GM19455 (cell line): ENCODE data around the gene ANKRD65.
"Not testable (repeated sequence)": the region's sequence is repeated elsewhere in the genome, so short reads cannot be mapped to it uniquely, and the experiment has no call there.

ENCODE experiments used
- ATAC-seq: cut with Tn5 transposase; IDR thresholded peaks from one replicate; pipeline ENCODE4 v1.9.1; 2021; ENCODE audit not compliant: unreplicated experiment

The ANKRD65 gene

DNA sequence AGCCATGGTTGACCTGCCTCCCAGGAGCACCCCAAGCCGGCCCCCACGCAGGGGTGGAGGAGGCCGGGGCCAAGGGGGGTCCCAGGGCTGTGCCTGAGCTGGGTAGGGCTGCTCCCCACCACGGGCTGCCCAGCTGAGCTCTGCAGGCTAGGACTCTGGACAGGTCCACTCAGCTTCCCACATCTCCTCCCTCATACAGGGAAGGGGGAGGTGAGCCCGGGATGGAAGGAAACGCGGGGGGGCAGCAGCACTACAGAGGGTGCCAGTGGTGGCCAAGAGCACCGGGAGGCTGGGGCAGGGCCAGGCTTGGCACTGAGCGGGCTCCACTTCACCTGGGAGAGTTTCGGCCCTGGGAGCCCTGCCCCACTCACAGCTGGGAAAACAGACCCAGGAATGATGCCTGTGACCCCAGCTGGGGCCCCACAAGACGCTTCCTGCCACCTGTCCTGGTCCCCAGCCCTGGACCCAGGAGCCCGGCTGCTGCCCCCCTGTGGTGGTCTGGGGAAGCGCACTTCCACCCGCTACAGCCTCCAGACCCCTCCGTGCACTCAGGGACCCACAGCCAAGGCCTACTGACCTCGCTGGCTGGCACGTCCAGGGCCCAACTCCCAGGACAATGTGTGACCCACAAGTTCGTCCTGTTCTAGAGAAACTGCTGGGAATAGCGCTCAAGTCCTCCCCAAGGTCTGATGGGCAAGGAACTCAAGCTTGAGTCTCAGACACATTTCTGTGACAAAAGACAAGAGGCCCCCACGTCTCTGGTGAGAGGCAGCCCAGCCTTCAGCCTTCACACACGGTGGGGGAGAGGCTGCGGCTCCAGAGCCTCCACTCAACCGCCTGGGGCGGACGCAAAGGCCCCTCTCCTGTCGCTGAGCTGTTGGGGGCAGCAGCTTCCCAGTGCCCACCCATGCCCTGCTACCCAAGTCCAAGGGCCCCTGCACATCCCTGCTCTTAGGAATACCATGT is 49.0 kb downstream of the ANKRD65 start:
- no peak for ATAC-seq

DNA sequence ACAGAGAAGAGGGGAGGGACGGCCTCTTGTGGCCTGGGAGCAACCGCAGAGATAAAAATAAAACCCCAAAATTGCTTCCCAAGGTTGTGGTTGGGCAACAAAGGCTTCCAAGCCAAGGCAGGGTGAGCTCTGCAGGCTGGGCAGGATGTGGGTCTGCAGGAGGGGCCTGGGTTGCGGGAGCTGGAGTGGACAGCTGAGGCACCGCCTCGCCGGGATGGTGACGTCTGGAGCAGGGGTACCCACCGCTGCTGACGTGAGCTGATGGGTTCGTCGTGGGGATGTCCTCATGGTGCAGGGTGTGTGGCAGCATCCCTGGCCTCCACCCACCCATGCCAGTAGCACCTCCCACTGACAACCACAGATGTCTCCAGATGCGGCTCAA is 49.7 kb downstream of the ANKRD65 start:
- ATAC-seq: no peak

DNA sequence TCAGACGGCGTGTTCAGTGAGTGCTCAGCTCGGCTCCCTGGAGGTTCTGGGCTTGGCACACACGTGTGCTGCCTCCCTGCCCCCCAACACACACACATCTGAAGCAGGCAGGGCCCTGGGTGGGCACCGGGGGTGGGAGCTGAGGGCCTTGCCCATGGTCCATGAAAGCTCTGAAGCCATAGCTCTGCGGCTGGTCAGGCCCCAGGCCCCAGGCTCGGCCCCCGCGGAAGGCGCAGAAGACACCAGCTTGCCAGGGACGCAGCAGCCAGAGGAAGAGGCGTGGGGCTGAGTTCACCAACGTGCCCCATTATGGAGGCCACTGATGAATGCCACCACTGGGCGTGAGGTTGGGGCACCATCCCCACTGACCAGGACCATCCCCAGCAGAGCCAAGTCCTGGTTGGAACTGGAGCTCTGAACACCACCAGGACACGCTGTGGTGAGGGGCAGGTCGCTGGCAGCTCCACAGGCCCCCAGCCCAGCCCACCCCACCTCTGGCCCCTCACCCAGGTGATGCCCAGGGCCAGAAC is 50.2 kb downstream of the ANKRD65 start:
- no peak for ATAC-seq

DNA sequence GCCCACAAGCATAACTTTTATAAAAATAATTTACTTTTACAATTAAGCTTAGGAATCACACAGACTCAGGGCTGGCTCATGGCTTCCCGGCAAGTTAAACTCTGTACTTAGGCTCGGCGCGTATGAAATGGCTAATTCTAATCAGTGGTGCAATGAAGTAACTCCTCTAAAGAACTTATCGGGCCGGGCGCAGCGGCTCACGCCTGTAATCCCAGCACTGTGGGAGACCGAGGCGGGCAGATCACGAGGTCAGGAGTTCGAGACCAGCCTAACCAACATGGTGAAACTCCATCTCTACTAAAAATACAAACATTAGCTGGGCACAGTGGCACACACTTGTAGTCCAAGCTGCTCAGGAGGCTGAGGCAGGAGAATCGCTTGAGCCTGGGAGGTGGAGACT is 51.0 kb downstream of the ANKRD65 start:
- not testable (repeated sequence) for ATAC-seq
